MM.1S (cell line): Measurements from ENCODE around the gene TWF2.

Experiments used
- DNase-seq: peaks from one replicate; pipeline ENCODE4 v3.0.0-alpha.2; 2015
- H2AFZ ChIP-seq: fragments of 300-600 bp; sonication (generic); 2 replicates; pipeline ENCODE4 v1.6.0; 2016; ENCODE audit warnings: antibody characterized with exemption, low read length
- H3F3A ChIP-seq: fragments of 300-600 bp; sonication (generic); 2 replicates; pipeline ENCODE4 v1.6.1; 2016; ENCODE audit warnings: mild to moderate bottlenecking, antibody characterized with exemption, low read length, moderate library complexity, mixed read lengths; ENCODE audit not compliant: insufficient read depth
- H3K27ac ChIP-seq: fragments of 300-600 bp; sonication (generic); 2 replicates; pipeline ENCODE4 v1.5.1; 2016; ENCODE audit warnings: mild to moderate bottlenecking, low read length
- H3K27me3 ChIP-seq: fragments of 300-600 bp; sonication (generic); replicated peaks from 2 replicates; pipeline ENCODE4 v1.6.0; 2016; ENCODE audit warnings: low read length; ENCODE audit not compliant: insufficient read depth
- H3K36me3 ChIP-seq: fragments of 300-600 bp; sonication (generic); replicated peaks from 2 replicates; pipeline ENCODE4 v1.6.1; 2016; ENCODE audit warnings: mild to moderate bottlenecking, low read length, mixed read lengths; ENCODE audit not compliant: insufficient read depth
- H3K4me1 ChIP-seq: fragments of 300-600 bp; sonication (generic); 2 replicates; pipeline ENCODE4 v1.6.1; 2016; ENCODE audit warnings: low read length, mixed read lengths
- H3K4me2 ChIP-seq: fragments of 300-600 bp; sonication (generic); 2 replicates; pipeline ENCODE4 v1.6.0; 2016; ENCODE audit warnings: low read depth, low read length
- H3K4me3 ChIP-seq: fragments of 300-600 bp; sonication (generic); 2 replicates; pipeline ENCODE4 v1.5.1; 2016; ENCODE audit warnings: low read length, mixed read lengths
- H3K79me2 ChIP-seq: fragments of 300-600 bp; sonication (generic); 2 replicates; pipeline ENCODE4 v1.6.1; 2016; ENCODE audit warnings: mixed run types, low read length, mixed read lengths
- H3K9ac ChIP-seq: fragments of 300-600 bp; sonication (generic); 2 replicates; pipeline ENCODE4 v1.6.1; 2016; ENCODE audit warnings: low read length, mixed read lengths
- H3K9me2 ChIP-seq: fragments of 300-600 bp; sonication (generic); replicated peaks from 2 replicates; pipeline ENCODE4 v1.6.1; 2016; ENCODE audit warnings: mild to moderate bottlenecking, low read length, mixed read lengths; ENCODE audit not compliant: insufficient read depth
- H3K9me3 ChIP-seq: fragments of 300-600 bp; sonication (generic); replicated peaks from 2 replicates; pipeline ENCODE4 v1.6.1; 2016; ENCODE audit warnings: mild to moderate bottlenecking, low read length, mixed read lengths; ENCODE audit not compliant: insufficient read depth
- H4K20me1 ChIP-seq: fragments of 300-600 bp; sonication (generic); 2 replicates; pipeline ENCODE4 v1.6.1; 2016; ENCODE audit warnings: mild to moderate bottlenecking, low read length, moderate library complexity, mixed read lengths; ENCODE audit not compliant: insufficient read depth
- CTCF ChIP-seq: fragments of 300-600 bp; sonication (generic); IDR thresholded peaks from 2 replicates; pipeline ENCODE4 v1.5.1; 2016; ENCODE audit warnings: antibody characterized with exemption, low read length, mixed read lengths
- EZH2 ChIP-seq: fragments of 300-600 bp; sonication (generic); optimal IDR thresholded peaks from 2 replicates; pipeline ENCODE3; 2017; ENCODE audit warnings: low read depth, mild to moderate bottlenecking, antibody characterized with exemption, low read length, mixed read lengths
- EZH2phosphoT487 ChIP-seq: fragments of 300-600 bp; sonication (generic); IDR thresholded peaks from 2 replicates; pipeline ENCODE4 v1.6.1; 2018; ENCODE audit warnings: antibody characterized with exemption, low read length

TWF2 gene

GRCh38 chr3:52270252-52270754 lies 31.3 kb upstream of the TWF2 start:
- H3K9ac ChIP-seq = no peak overlapping the region
- no peak overlapping the region for H3K4me3 ChIP-seq
- no peak for DNase-seq
- H3K79me2 ChIP-seq = peaks cover 97% of the 10 kb centered on the region
- H3K27ac ChIP-seq = no peak overlapping the region
- no peak overlapping the region for H2AFZ ChIP-seq
- TF ChIP-seq EZH2 (no peak), EZH2phosphoT487 (no peak), CTCF (no peak)
- no peaks in the 10 kb centered on the region for H3K9me2 ChIP-seq
- no peaks in the 10 kb centered on the region for H3K9me3 ChIP-seq
- H3F3A ChIP-seq = peaks cover 27% of the 10 kb centered on the region
- H3K4me1 ChIP-seq = peaks cover 38% of the 10 kb centered on the region
- H3K4me2 ChIP-seq = no peak overlapping the region
- no peaks in the 10 kb centered on the region for H3K27me3 ChIP-seq
- H3K36me3 ChIP-seq = peaks cover 27% of the 10 kb centered on the region
- peaks cover 55% of the 10 kb centered on the region for H4K20me1 ChIP-seq

GRCh38 chr3:52269776-52270175 lies 30.8 kb upstream of the TWF2 start:
- Histone ChIP-seq H3K79me2 (peaks cover 97% of the 10 kb centered on the region), H3K36me3 (peaks cover 27% of the 10 kb centered on the region)

GRCh38 chr3:52268036-52268435 lies 29.1 kb upstream of the TWF2 start:
- Histone ChIP-seq H3K27me3 (no peaks in the 10 kb centered on the region), H3K4me1 (peaks cover 34% of the 10 kb centered on the region), H4K20me1 (peaks cover 41% of the 10 kb centered on the region), H3K4me3 (no peak overlapping the region), H3K4me2 (no peak overlapping the region), H3F3A (peaks cover 28% of the 10 kb centered on the region), H2AFZ (no peak overlapping the region), H3K36me3 (peaks cover 27% of the 10 kb centered on the region), H3K79me2 (peaks cover 97% of the 10 kb centered on the region), H3K9ac (no peak overlapping the region), H3K27ac (no peak overlapping the region), H3K9me3 (no peaks in the 10 kb centered on the region), H3K9me2 (no peaks in the 10 kb centered on the region)
- peak; percentile 4 for DNase-seq
- TF ChIP-seq EZH2phosphoT487 = no peak
- TF ChIP-seq CTCF = no peak
- no peak for TF ChIP-seq EZH2

More at GRCh38 chr3:52269776-52270175, 30.8 kb upstream of the TWF2 start:
- Histone ChIP-seq H3K4me3 (no peak overlapping the region), H3K9me2 (no peaks in the 10 kb centered on the region), H3K4me2 (no peak overlapping the region), H3K4me1 (peaks cover 38% of the 10 kb centered on the region), H3F3A (peaks cover 27% of the 10 kb centered on the region), H2AFZ (no peak overlapping the region), H3K27me3 (no peaks in the 10 kb centered on the region), H3K9ac (no peak overlapping the region), H4K20me1 (peaks cover 52% of the 10 kb centered on the region), H3K9me3 (no peaks in the 10 kb centered on the region), H3K27ac (no peak overlapping the region)
- no peak for TF ChIP-seq CTCF
- no peak for TF ChIP-seq EZH2
- TF ChIP-seq EZH2phosphoT487 = no peak
- peak; percentile 1 for DNase-seq
